PFSK-1 (cell line): Measurements from ENCODE around the gene LCN10.

Experiments used
- FOXP2 ChIP-seq: optimal IDR thresholded peaks from 2 replicates; pipeline ENCODE3; 2011; ENCODE audit warnings: borderline replicate concordance, control low read depth, inconsistent platforms; ENCODE audit not compliant: insufficient read depth; ENCODE audit errors: extremely low read length, extremely low read depth
- POLR2AphosphoS5 ChIP-seq: IDR thresholded peaks from 2 replicates; pipeline ENCODE4 v1.6.1; 2012; ENCODE audit warnings: low read depth, mild to moderate bottlenecking, control low read depth, low read length, moderate library complexity
- REST ChIP-seq, 2 experiments: IDR thresholded peaks; 2 replicates each; pipeline versions ENCODE4 v1.6.1 to v1.8.0; 2011 to 2012; ENCODE audit warnings: low read depth in 2 of 2, low read length in 2 of 2, control low read depth in 1 of 2, inconsistent platforms in 1 of 2, mild to moderate bottlenecking in 1 of 2, moderate library complexity in 1 of 2; ENCODE audit not compliant: insufficient read depth in 1 of 2
- SIN3A ChIP-seq: IDR thresholded peaks from 2 replicates; pipeline ENCODE4 v1.6.1; 2012; ENCODE audit warnings: mild to moderate bottlenecking, low read length, moderate library complexity, borderline replicate concordance; ENCODE audit not compliant: insufficient read depth
- TAF1 ChIP-seq: IDR thresholded peaks from 2 replicates; pipeline ENCODE4 v1.6.1; 2012; ENCODE audit warnings: low read length, control low read depth, borderline replicate concordance; ENCODE audit not compliant: insufficient read depth

The LCN10 gene

GRCh38 chr9:136728080-136728547, 14.6 kb downstream of the LCN10 start:
- TF ChIP-seq POLR2AphosphoS5: peak; percentile 97
- TF ChIP-seq TAF1: peak; percentile 97
- TF ChIP-seq SIN3A: 0 out of 2 replicates have a peak, but pooled peaks have one; percentile 12
- peak; percentile 65 to 75 for TF ChIP-seq REST (IDR thresholded peaks at IDR 0.05; ENCODE audit: insufficient read depth in 1 of 2, low read depth in 2 of 2, low read length in 2 of 2)
- TF ChIP-seq FOXP2: no peak

GRCh38 chr9:136726631-136727191, 16.0 kb downstream of the LCN10 start:
- TF ChIP-seq FOXP2 (no peak), SIN3A (no peak), TAF1 (no peak), REST (IDR thresholded peaks at IDR 0.05; ENCODE audit: insufficient read depth in 1 of 2, low read depth in 2 of 2, low read length in 2 of 2) (no peak), POLR2AphosphoS5 (no peak)

GRCh38 chr9:136726118-136726517, 16.6 kb downstream of the LCN10 start:
- TF ChIP-seq REST (IDR thresholded peaks at IDR 0.05; ENCODE audit: insufficient read depth in 1 of 2, low read depth in 2 of 2, low read length in 2 of 2) (no peak), POLR2AphosphoS5 (no peak), FOXP2 (no peak), SIN3A (no peak), TAF1 (no peak)

- TF ChIP-seq POLR2AphosphoS5 (no peak), FOXP2 (no peak), REST (IDR thresholded peaks at IDR 0.05; ENCODE audit: insufficient read depth in 1 of 2, low read depth in 2 of 2, low read length in 2 of 2) (no peak), SIN3A (no peak), TAF1 (no peak)
These were observed 17.1 kb downstream of the LCN10 start for GRCh38 chr9:136725612-136726011.

GRCh38 chr9:136724772-136725171, 18.0 kb downstream of the LCN10 start:
- TF ChIP-seq FOXP2 (no peak), POLR2AphosphoS5 (no peak; the same call in 1 of the 2 replicates), REST (IDR thresholded peaks at IDR 0.05; ENCODE audit: insufficient read depth in 1 of 2, low read depth in 2 of 2, low read length in 2 of 2) (no peak), SIN3A (no peak), TAF1 (no peak)
